GM19043 (cell line): ENCODE measurements around the gene FGF12.

Experiments
- ATAC-seq: cut with Tn5 transposase; IDR thresholded peaks from one replicate; pipeline ENCODE4 v1.9.1; 2021; ENCODE audit warnings: low read depth; ENCODE audit not compliant: unreplicated experiment

The FGF12 gene

GRCh38 chr3:192367616-192368015 lies 359.7 kb downstream of the FGF12 start:
- ATAC-seq = no peak

DNA sequence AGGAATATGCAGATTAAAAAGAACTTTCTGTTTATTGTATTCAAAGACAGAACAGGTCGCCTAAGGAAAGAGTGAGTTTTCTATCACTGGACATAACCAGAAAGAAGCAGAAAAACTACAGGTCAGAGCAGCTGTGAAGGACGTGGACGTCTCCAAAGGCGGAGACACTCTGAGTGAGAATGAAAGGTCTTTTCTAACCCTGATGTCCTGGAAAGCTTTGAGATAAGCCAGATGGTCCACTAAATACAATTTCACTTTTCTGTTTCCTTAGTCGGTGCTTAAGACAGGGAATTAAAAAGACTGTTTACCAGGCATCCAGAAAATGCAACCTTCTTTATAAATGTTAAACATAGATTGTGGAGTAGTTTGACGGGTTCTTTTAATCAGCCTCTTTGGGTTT lies 360.4 kb downstream of the FGF12 start:
- no peak for ATAC-seq

GRCh38 chr3:192365571-192365970 lies 361.8 kb downstream of the FGF12 start:
- no peak for ATAC-seq

DNA sequence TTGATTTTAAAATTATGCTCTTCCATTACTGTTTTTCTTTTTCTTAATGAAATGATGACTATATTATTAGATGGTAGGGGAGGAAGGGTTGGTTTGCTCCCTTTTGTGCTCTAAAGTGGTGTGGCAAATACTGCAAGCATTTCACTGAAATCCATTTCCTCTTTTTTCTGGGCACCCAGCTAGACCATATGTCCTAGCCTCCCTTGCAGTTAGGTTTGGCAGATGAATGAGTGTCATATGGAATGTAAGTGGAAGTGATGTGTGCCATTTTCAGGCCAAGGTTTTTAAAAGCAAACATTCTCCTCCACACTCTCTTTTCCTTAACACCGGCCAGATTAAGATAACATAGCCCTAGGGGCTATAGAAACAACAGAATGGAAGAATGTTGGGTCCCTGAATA lies 363.0 kb downstream of the FGF12 start:
- no peak for ATAC-seq

GRCh38 chr3:192354687-192355086 lies 372.7 kb downstream of the FGF12 start:
- no peak for ATAC-seq

DNA sequence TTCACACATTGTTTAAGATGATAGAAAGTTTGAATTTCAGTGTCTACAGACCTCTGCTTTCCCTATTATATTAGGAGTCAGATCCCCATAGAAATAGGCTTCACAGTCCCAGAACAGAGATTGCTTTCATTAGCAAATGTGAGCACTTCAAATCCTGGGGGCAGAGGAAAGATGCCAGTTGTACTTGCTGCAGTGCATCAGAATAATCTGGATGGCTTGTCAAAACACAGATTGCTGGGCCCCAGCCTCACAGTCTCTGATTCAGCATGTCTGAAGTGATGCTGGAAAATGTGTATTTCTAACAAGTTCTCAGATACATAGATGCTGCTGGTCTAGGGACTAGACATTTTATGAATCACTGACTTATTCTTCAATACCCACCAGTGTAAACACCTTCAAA lies 375.2 kb downstream of the FGF12 start:
- ATAC-seq = no peak

- no peak for ATAC-seq
Observed at GRCh38 chr3:192351441-192351840, 375.9 kb downstream of the FGF12 start.

- no peak for ATAC-seq
Observed at GRCh38 chr3:192340031-192340430, 387.3 kb downstream of the FGF12 start.

- ATAC-seq = no peak
Observed at GRCh38 chr3:192339214-192339613, 388.1 kb downstream of the FGF12 start.

DNA sequence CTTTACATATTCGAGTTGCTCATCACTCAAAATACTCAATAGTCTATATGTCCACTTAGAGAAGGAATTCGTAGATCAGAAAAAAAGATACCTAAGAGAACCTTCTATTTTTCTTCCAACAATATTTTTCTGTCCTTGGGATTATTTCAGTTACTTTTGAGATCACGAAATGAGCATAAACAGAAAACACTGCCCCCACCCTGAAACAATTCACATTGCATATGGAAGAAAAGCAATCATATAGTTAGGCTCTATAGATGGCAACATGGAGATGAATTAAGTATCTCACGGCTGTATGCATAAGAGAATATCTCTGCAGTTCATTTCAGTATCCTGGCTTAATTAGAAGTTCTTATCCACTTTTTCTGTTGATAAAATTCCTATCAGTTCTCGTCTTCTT lies 391.1 kb downstream of the FGF12 start:
- no peak for ATAC-seq

DNA sequence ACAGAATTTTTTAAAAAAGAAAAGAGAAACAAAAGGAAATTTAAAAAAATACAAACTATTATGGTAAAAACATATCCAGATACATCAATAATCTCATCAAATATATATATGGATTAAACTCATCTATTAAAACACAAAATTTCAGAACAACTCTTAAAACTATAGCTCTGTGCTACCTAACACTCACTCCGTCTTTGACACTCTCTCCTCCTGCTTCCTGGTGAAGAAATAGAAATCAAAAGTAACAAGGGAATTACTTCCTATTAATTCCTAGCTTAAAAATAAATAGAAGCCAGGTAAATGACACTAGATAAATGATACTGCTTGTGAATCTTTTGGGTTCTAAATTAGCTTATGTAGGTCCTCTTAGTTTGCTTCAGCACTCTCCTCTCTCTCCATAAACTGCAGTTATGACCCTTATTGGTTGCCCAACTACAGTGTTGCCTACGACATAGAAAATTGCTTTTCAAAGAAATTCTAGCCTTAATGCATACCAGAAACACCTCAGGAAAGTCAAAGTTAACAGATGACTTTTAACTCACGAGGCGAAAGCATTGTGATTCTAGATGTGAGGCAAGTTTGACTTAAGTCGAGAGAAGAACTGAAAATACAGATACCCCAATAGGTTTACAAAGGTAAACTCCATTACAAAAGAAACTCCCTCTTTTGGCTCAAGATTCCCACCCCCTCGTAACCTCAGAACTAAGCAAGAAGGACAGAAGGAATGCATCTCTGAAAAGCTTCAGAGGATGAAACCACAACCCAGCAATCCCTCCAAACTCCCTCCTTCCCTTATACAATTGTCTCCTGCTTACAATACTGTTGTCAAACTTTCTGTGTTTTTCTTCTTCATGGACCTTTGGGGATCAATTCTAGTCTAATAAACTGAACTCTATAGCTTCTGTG lies 394.7 kb downstream of the FGF12 start:
- ATAC-seq = no peak

- peak; percentile 65 for ATAC-seq
Observed at GRCh38 chr3:192331749-192332385, 395.5 kb downstream of the FGF12 start.

GRCh38 chr3:192326656-192327055 lies 400.7 kb downstream of the FGF12 start:
- no peak for ATAC-seq

DNA sequence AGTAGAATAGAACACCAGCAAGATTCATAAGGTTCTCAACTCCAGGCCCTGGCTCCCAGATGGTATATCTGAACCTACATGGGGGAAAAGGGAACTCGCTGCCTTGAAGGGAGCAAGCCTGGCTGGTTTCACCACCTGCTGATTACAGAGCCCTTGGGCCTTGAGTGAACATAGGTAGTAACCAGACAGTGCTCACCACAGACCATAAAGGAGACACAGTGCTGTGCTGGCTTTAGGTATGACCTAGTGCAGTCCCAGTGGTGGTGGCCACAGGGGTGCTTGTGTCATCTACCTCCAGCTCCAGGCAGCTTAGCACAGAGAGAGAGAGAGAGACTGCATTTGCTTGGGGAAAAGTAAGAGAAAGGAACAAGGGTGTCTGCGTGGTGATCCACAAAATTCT lies 409.8 kb downstream of the FGF12 start:
- no peak for ATAC-seq

DNA sequence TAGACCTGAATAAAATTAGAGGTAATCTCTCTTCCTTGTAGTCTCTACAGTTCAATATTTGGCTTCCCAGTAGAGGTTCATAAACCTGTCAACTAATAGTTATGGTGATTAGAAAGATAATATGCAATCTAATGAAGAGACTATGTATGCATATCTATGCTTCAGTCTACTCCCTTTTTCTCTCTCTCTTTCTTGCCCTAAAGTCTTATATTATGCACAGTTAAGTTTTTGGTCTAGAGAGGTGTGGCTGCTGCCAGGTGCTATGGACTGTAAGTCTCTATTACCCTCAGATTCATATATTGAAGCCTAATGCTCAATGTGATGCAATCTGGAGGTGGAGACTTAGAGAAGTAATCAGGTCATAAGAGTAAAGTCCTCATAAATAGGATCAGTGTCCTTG lies 413.7 kb downstream of the FGF12 start:
- ATAC-seq = no peak

DNA sequence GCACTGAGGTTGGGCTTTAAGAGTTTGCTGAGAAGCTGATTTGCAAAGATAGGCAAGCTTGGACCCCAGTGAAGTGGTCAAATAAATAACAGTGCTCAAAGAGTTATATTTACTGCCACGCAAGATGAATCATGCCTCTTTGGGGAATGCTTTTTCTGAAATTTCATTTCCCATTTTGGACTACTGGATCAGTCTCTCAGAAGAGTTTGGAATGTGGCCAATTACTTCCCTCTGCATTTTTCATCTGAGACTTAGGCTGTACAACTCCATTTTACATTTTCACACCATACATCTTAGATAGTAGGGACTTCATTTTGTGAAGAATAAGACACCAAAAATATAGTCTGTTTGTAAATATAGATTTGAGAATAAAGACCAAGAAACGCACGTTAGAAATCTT lies 419.7 kb downstream of the FGF12 start:
- ATAC-seq = no peak

DNA sequence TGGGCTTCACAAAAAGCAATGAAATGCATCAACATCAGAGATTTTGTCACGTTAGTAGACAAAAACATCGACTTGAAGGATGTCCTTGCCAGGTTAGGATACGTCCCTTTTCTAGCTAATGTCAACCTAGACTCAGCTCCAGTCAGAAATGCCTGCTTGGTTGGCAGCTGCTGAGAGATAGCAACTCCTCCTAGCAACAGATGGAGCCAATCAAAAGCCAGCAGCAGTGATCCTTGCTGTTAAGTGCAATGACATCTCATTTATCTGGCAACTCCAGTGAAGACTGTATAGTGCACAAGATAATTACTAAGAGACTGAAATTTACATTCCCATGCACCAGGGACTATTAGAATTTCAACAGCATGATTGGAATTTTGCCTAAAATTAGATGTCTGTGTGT lies 424.1 kb downstream of the FGF12 start:
- ATAC-seq = no peak

GRCh38 chr3:192302721-192303120 lies 424.6 kb downstream of the FGF12 start:
- ATAC-seq = no peak

DNA sequence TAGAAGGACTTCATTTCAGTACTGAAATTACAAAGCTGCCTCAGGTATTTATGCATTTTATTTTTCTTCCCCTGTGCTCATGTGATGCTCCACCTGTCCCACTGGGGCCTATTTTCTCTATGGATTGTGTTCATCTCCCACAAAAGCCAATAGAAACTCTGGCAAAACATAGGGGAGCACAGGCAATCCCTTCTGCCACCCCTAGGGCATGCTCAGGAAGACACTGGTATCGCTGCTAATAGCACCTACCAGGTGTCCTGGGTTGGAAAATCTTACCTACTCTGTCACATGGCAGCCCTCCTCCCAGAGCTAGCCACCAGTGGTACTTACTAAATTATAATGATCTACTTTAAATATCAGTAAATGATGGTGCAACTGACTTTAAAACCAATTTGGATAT lies 427.4 kb downstream of the FGF12 start:
- no peak for ATAC-seq

DNA sequence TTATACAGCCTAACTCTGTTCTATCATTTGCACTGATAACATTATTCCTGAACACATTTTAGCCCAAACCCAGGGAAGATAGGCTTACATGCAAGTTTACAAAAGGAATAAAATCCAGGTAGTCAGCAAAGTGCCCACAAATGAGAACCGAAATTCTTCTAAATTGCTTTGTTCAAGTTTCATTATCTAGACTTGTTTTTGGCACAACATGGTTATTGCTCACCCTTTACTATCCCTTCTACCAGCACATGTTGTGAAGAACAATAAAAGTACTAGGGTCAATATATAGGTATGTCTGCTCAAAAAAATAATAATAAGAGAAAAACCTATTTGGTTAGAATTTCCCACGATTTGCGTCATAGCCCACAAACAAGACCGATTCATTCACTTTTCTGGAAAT lies 430.5 kb downstream of the FGF12 start:
- ATAC-seq = no peak

DNA sequence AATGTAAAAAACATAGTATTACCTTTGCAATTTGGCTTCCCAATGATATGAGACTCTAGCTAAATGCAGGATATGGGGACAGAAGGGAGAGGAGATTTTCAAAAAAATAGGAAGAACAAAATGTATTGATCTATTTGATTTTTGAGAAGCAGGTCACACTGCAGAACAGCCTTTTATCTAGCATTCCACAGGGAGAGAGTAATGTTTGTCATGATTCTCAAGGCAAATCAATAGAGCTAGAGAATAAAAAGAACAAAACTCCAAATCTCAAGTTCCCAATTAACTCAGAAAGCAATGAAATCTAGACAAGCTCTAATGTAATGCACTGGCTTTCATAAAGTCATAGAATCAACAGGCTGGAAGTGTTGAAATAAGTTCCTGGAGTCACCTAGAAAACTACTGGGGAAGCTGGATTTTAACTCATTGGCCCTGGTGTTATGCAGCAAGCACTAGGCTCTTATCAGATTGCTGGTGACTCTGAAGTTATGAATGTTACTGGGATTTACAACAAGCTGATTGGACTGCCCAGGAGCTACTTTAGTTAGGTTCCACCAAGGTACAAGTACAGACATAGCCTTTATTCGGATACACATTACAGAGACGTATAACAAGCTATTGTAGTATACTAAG lies 442.8 kb downstream of the FGF12 start:
- ATAC-seq = no peak
